ENCODE data around the gene PAOX.
"Not testable (repeated sequence)": the region's sequence is repeated elsewhere in the genome, so short reads cannot be mapped to it uniquely, and the experiment has no call there.

- TF ChIP-seq CTCF (conservative IDR thresholded peaks at IDR 0.05; ENCODE audit: low read depth, low read length); MAFK (IDR thresholded peaks at IDR 0.05; ENCODE audit: low read depth, low read length); SMC3 (IDR thresholded peaks at IDR 0.05; ENCODE audit: low read depth, low read length); FOS (IDR thresholded peaks at IDR 0.05; ENCODE audit: low read depth, low read length); POLR2A (IDR thresholded peaks at IDR 0.05; ENCODE audit: low read depth, low read length); USF2 (IDR thresholded peaks at IDR 0.05; ENCODE audit: low read depth, low read length); RCOR1 (IDR thresholded peaks at IDR 0.05; ENCODE audit: insufficient replicate concordance, low read length); MXI1 (IDR thresholded peaks at IDR 0.05; ENCODE audit: borderline replicate concordance, low read depth, low read length); MAZ (IDR thresholded peaks at IDR 0.05; ENCODE audit: borderline replicate concordance, low read depth, low read length): not testable (repeated sequence)
Observed at GRCh38 chr10:133376183-133376582, 2.9 kb upstream of the PAOX start.
